PC-9 (cell line): Measurements from ENCODE around the gene STK10.

Experiments used
- EZH2 ChIP-seq: fragments of 200-600 bp; sonication (generic); IDR thresholded peaks from 2 replicates; pipeline ENCODE4 v1.8.0; 2017; ENCODE audit warnings: antibody characterized with exemption, low read depth
- TF ChIP-seq, protein P1 (sequence below): fragments of 200-600 bp; sonication (generic); conservative IDR thresholded peaks from 2 replicates; pipeline ENCODE4 v1.6.1; 2017; ENCODE audit warnings: mixed run types, antibody characterized with exemption, mild to moderate bottlenecking, moderate library complexity

GRCh38 chr5:172077664-172078425 lies 110.2 kb downstream of the STK10 start:
- TF ChIP-seq EZH2 = no peak
- TF ChIP-seq, protein P1, sequence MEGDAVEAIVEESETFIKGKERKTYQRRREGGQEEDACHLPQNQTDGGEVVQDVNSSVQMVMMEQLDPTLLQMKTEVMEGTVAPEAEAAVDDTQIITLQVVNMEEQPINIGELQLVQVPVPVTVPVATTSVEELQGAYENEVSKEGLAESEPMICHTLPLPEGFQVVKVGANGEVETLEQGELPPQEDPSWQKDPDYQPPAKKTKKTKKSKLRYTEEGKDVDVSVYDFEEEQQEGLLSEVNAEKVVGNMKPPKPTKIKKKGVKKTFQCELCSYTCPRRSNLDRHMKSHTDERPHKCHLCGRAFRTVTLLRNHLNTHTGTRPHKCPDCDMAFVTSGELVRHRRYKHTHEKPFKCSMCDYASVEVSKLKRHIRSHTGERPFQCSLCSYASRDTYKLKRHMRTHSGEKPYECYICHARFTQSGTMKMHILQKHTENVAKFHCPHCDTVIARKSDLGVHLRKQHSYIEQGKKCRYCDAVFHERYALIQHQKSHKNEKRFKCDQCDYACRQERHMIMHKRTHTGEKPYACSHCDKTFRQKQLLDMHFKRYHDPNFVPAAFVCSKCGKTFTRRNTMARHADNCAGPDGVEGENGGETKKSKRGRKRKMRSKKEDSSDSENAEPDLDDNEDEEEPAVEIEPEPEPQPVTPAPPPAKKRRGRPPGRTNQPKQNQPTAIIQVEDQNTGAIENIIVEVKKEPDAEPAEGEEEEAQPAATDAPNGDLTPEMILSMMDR = no peak
